ENCODE data around the gene EDRF1.

- TF ChIP-seq EZH2 (IDR thresholded peaks at IDR 0.05; ENCODE audit: low read depth, low read length, severe bottlenecking) (no peak), NRF1 (IDR thresholded peaks at IDR 0.05; ENCODE audit: low read depth, low read length) (no peak), RAD21 (IDR thresholded peaks at IDR 0.05 in 1 of 2, conservative IDR thresholded peaks at IDR 0.05 in 1 of 2; ENCODE audit: low read depth in 2 of 2, low read length in 2 of 2) (no peak), NANOG (IDR thresholded peaks at IDR 0.05; ENCODE audit: insufficient read depth, low read depth, low read length, poor library complexity, severe bottlenecking) (no peak), RFX5 (IDR thresholded peaks at IDR 0.05; ENCODE audit: borderline replicate concordance, low read depth, low read length) (no peak)
Observed at GRCh38 chr10:125783957-125784356, 64.4 kb downstream of the EDRF1 start.
